ENCODE data around the gene POU2F2. TPM values are rescaled to one million over a fixed set of nuclear protein-coding genes. Genes with fewer than 3 reads are reported as not detected.

POU2F2 gene
- total RNA-seq, 1 experiment from 2014 or later = 6.0 TPM

GRCh38 chr19:42086770-42087550 lies 45.3 kb downstream of the POU2F2 start:
- DNase-seq (ENCODE audit: low spot score) (no peak), ATAC-seq (no peak)
- no peak for TF ChIP-seq ZNF416 (CRISPR knock-in tag; IDR thresholded peaks at IDR 0.05)
- no peak for TF ChIP-seq NFATC4 (CRISPR knock-in tag; IDR thresholded peaks at IDR 0.05)
- TF ChIP-seq NFE2L1 (CRISPR knock-in tag; IDR thresholded peaks at IDR 0.05) = no peak
- no peak for TF ChIP-seq ARID4B (CRISPR knock-in tag; IDR thresholded peaks at IDR 0.05; ENCODE audit: borderline replicate concordance)
- no peak for TF ChIP-seq TP53 (CRISPR knock-in tag; IDR thresholded peaks at IDR 0.05)
- no peak for TF ChIP-seq CBFB (CRISPR knock-in tag; IDR thresholded peaks at IDR 0.05; ENCODE audit: low read depth)
- no peak for TF ChIP-seq ZNF138 (CRISPR knock-in tag; conservative IDR thresholded peaks at IDR 0.05)
- TF ChIP-seq ZSCAN18 (CRISPR knock-in tag; IDR thresholded peaks at IDR 0.05) = no peak
- H3K4me1 Mint-ChIP-seq = peaks cover 31% of the 10 kb centered on the region
- H3K4me3 Mint-ChIP-seq = no peak overlapping the region
- CTCF ChIA-PET = interaction anchor here (1.0 kb wide), 1 partner anchor 21 kb away, joined by 4 read pairs; no protein-coding TSS in a partner anchor
- POLR2A ChIA-PET = no interaction called here
- H3K27me3 Mint-ChIP-seq (ENCODE audit: low read depth) = no peaks in the 10 kb centered on the region
- peaks cover 2% of the 10 kb centered on the region; the same call in 1 of the 2 replicates for H3K36me3 Mint-ChIP-seq
- H3K27ac Mint-ChIP-seq = no peak overlapping the region
- H3K9me3 Mint-ChIP-seq = no peaks in the 10 kb centered on the region

GRCh38 chr19:42086188-42086736 lies 46.0 kb downstream of the POU2F2 start:
- H3K36me3 Mint-ChIP-seq = peaks cover 9% of the 10 kb centered on the region
- POLR2A ChIA-PET = no interaction called here

More at GRCh38 chr19:42086188-42086736, 46.0 kb downstream of the POU2F2 start:
- no peak for DNase-seq (ENCODE audit: low spot score)
- CTCF ChIA-PET = interaction anchor here (1.0 kb wide), 1 partner anchor 22 kb away, joined by 4 read pairs; no protein-coding TSS in a partner anchor
- TF ChIP-seq TEAD1 (CRISPR knock-in tag; IDR thresholded peaks at IDR 0.05) (no peak), PRRX2 (CRISPR knock-in tag; IDR thresholded peaks at IDR 0.05) (no peak), ERG (CRISPR knock-in tag; IDR thresholded peaks at IDR 0.05) (no peak), IRF1 (CRISPR knock-in tag; IDR thresholded peaks at IDR 0.05) (no peak), PRDM15 (CRISPR knock-in tag; IDR thresholded peaks at IDR 0.05) (no peak)
- peaks cover 31% of the 10 kb centered on the region for H3K4me1 Mint-ChIP-seq
- H3K27me3 Mint-ChIP-seq (ENCODE audit: low read depth) = no peaks in the 10 kb centered on the region
- no peak for ATAC-seq
- H3K9me3 Mint-ChIP-seq = no peaks in the 10 kb centered on the region
- H3K27ac Mint-ChIP-seq = no peak overlapping the region
- no peak overlapping the region for H3K4me3 Mint-ChIP-seq

Measured in WTC11 (cell line).